Activated CD4-positive, alpha-beta T cell treated with anti-CD3 and anti-CD28 coated beads, Interleukin-2, amount 10 ng/mL, durations not matched to agents 24 days and 14 days (primary cell): ENCODE results near the gene DIO1. TPM values are rescaled to one million over a fixed set of nuclear protein-coding genes. Genes with fewer than 3 reads are reported as not detected.
"Not testable (repeated sequence)": the region's sequence is repeated elsewhere in the genome, so short reads cannot be mapped to it uniquely, and the experiment has no call there.

ENCODE experiments used
- DNase-seq: peaks from one replicate; pipeline ENCODE4 v3.0.0; 2022
- H3K27ac Mint-ChIP-seq: one replicate; pipeline ENCODE4 v1.8.0; 2022; ENCODE audit warnings: mild to moderate bottlenecking, mixed read lengths
- H3K27me3 Mint-ChIP-seq: one replicate; pipeline ENCODE4 v1.8.0; 2022; ENCODE audit warnings: mixed read lengths
- H3K36me3 Mint-ChIP-seq: one replicate; pipeline ENCODE4 v1.8.0; 2022; ENCODE audit warnings: low read depth, mild to moderate bottlenecking, mixed read lengths
- H3K4me1 Mint-ChIP-seq: one replicate; pipeline ENCODE4 v1.8.0; 2021; ENCODE audit warnings: mixed read lengths
- H3K4me3 Mint-ChIP-seq: one replicate; pipeline ENCODE4 v1.8.0; 2022; ENCODE audit warnings: mild to moderate bottlenecking, moderate library complexity, mixed read lengths
- H3K9me3 Mint-ChIP-seq: one replicate; pipeline ENCODE4 v1.8.0; 2021; ENCODE audit warnings: mixed read lengths
- intact Hi-C: fragments of 100-400 bp; cut with micrococcal nuclease; formaldehyde crosslinking; loops from one replicate; pipeline ENCODE4 v1.15.1; 2023
- total RNA-seq: library from RNA; stranded (reverse); gene quantifications from 2 replicates; pipeline ENCODE4 v1.2.3, GENCODE V29; 2022

Gene DIO1
- total RNA-seq, 1 donor from 2014 or later = not detected

GRCh38 chr1:53883600-53883999 lies 10.4 kb upstream of the DIO1 start:
- H3K27ac Mint-ChIP-seq, H3K9me3 Mint-ChIP-seq, H3K27me3 Mint-ChIP-seq, DNase-seq, H3K4me3 Mint-ChIP-seq, intact Hi-C loops: not testable (repeated sequence)
- Mint-ChIP-seq H3K36me3 (peaks cover 46% of the 10 kb centered on the region), H3K4me1 (peaks cover 19% of the 10 kb centered on the region)

GRCh38 chr1:53888681-53889080 lies 5.3 kb upstream of the DIO1 start:
- Mint-ChIP-seq H3K27ac (peak overlapping the region; percentile 90), H3K9me3 (no peaks in the 10 kb centered on the region), H3K4me1 (peaks cover 34% of the 10 kb centered on the region), H3K27me3 (no peaks in the 10 kb centered on the region), H3K4me3 (peak overlapping the region; percentile 98), H3K36me3 (peaks cover 17% of the 10 kb centered on the region)
- intact Hi-C loops = loop anchor here (1.0 kb wide), 3 partner anchors 50 to 876 kb away; partner anchors contain the start of genes LRRC42, NDC1 and PARS2
- DNase-seq = no peak

- Mint-ChIP-seq H3K27me3 (no peaks in the 10 kb centered on the region), H3K4me1 (peaks cover 34% of the 10 kb centered on the region)
These were observed 4.4 kb upstream of the DIO1 start, which contains the start of gene YIPF1 for GRCh38 chr1:53889304-53890298. Gene YIPF1 (minus strand): TSS chr1:53889797. CDS start chr1:53888937, 860 bp downstream.

GRCh38 chr1:53890522-53890941 lies 3.5 kb upstream of the DIO1 start:
- H3K36me3 Mint-ChIP-seq = peaks cover 13% of the 10 kb centered on the region
- H3K4me1 Mint-ChIP-seq = peaks cover 34% of the 10 kb centered on the region
- no peak for DNase-seq
- peak overlapping the region; percentile 90 for H3K27ac Mint-ChIP-seq
- H3K9me3 Mint-ChIP-seq = no peaks in the 10 kb centered on the region
- H3K27me3 Mint-ChIP-seq = no peaks in the 10 kb centered on the region
- intact Hi-C loops = loop anchor here (1.0 kb wide), 1 partner anchor 163 kb away; the partner anchor contains the start of genes TCEANC2 and TMEM59
- H3K4me3 Mint-ChIP-seq = peak overlapping the region; percentile 98

More at GRCh38 chr1:53889304-53890298, 4.4 kb upstream of the DIO1 start, which contains the start of gene YIPF1:
- intact Hi-C loops = loop anchor here (1.0 kb wide), 4 partner anchors 51 to 875 kb away; partner anchors contain the start of genes LRRC42, NDC1, PARS2 and TCEANC2
- DNase-seq = peak; percentile 98
- Mint-ChIP-seq H3K9me3 (no peaks in the 10 kb centered on the region), H3K4me3 (peak within 1 kb of the TSS; percentile 98), H3K36me3 (peaks cover 16% of the 10 kb centered on the region), H3K27ac (peak within 1 kb of the TSS; percentile 90)

GRCh38 chr1:53891018-53891417 lies 3.0 kb upstream of the DIO1 start:
- Mint-ChIP-seq H3K4me1 (peaks cover 34% of the 10 kb centered on the region), H3K4me3 (no peak overlapping the region), H3K9me3 (no peaks in the 10 kb centered on the region), H3K27ac (no peak overlapping the region), H3K36me3 (peaks cover 11% of the 10 kb centered on the region), H3K27me3 (no peaks in the 10 kb centered on the region)
- DNase-seq = no peak
- intact Hi-C loops = no loop called here

GRCh38 chr1:53891678-53892077 lies 2.3 kb upstream of the DIO1 start:
- no peak for DNase-seq

GRCh38 chr1:53892911-53893310 lies 1.1 kb upstream of the DIO1 start:
- no peak overlapping the region for H3K27ac Mint-ChIP-seq
- H3K4me1 Mint-ChIP-seq = peaks cover 23% of the 10 kb centered on the region
- intact Hi-C loops = no loop called here
- no peaks in the 10 kb centered on the region for H3K9me3 Mint-ChIP-seq
- peaks cover 3% of the 10 kb centered on the region for H3K36me3 Mint-ChIP-seq
- no peak overlapping the region for H3K4me3 Mint-ChIP-seq
- no peaks in the 10 kb centered on the region for H3K27me3 Mint-ChIP-seq
- no peak for DNase-seq

More at GRCh38 chr1:53891678-53892077, 2.3 kb upstream of the DIO1 start:
- no peak overlapping the region for H3K27ac Mint-ChIP-seq
- H3K36me3 Mint-ChIP-seq = peaks cover 8% of the 10 kb centered on the region
- H3K9me3 Mint-ChIP-seq = no peaks in the 10 kb centered on the region
- H3K27me3 Mint-ChIP-seq = no peaks in the 10 kb centered on the region
- intact Hi-C loops = no loop called here
- no peak overlapping the region for H3K4me3 Mint-ChIP-seq
- peaks cover 32% of the 10 kb centered on the region for H3K4me1 Mint-ChIP-seq

GRCh38 chr1:53894644-53895043 lies 657 bp downstream of the DIO1 start:
- intact Hi-C loops = no loop called here

GRCh38 chr1:53895421-53895820 lies 1.4 kb downstream of the DIO1 start:
- H3K9me3 Mint-ChIP-seq = no peaks in the 10 kb centered on the region
- H3K27ac Mint-ChIP-seq = no peak overlapping the region
- H3K4me3 Mint-ChIP-seq = no peak overlapping the region
- H3K4me1 Mint-ChIP-seq = peaks cover 6% of the 10 kb centered on the region
- H3K27me3 Mint-ChIP-seq = no peaks in the 10 kb centered on the region
- intact Hi-C loops = no loop called here
- H3K36me3 Mint-ChIP-seq = no peaks in the 10 kb centered on the region
- no peak for DNase-seq

More at GRCh38 chr1:53894644-53895043, 657 bp downstream of the DIO1 start:
- no peaks in the 10 kb centered on the region for H3K27me3 Mint-ChIP-seq
- H3K4me1 Mint-ChIP-seq = peaks cover 13% of the 10 kb centered on the region
- H3K27ac Mint-ChIP-seq = no peak overlapping the region
- DNase-seq = no peak
- H3K4me3 Mint-ChIP-seq = no peak overlapping the region
- H3K9me3 Mint-ChIP-seq = no peaks in the 10 kb centered on the region
- no peaks in the 10 kb centered on the region for H3K36me3 Mint-ChIP-seq

GRCh38 chr1:53896635-53897229 lies 2.7 kb downstream of the DIO1 start:
- no peaks in the 10 kb centered on the region for H3K27me3 Mint-ChIP-seq
- no peaks in the 10 kb centered on the region for H3K36me3 Mint-ChIP-seq
- no peak for DNase-seq
- no peak overlapping the region for H3K4me3 Mint-ChIP-seq
- no peaks in the 10 kb centered on the region for H3K9me3 Mint-ChIP-seq
- H3K27ac Mint-ChIP-seq = no peak overlapping the region
- intact Hi-C loops = no loop called here
- peaks cover 8% of the 10 kb centered on the region for H3K4me1 Mint-ChIP-seq

GRCh38 chr1:53899206-53899628 lies 5.2 kb downstream of the DIO1 start:
- Mint-ChIP-seq H3K9me3 (no peaks in the 10 kb centered on the region), H3K4me3 (no peak overlapping the region), H3K27ac (no peak overlapping the region), H3K4me1 (peaks cover 8% of the 10 kb centered on the region), H3K36me3 (no peaks in the 10 kb centered on the region), H3K27me3 (no peaks in the 10 kb centered on the region)
- no peak for DNase-seq
- intact Hi-C loops = no loop called here

- H3K27ac Mint-ChIP-seq = no peak overlapping the region
- H3K36me3 Mint-ChIP-seq = no peaks in the 10 kb centered on the region
- no peaks in the 10 kb centered on the region for H3K9me3 Mint-ChIP-seq
- H3K4me3 Mint-ChIP-seq = no peak overlapping the region
- intact Hi-C loops = no loop called here
- peaks cover 8% of the 10 kb centered on the region for H3K4me1 Mint-ChIP-seq
- DNase-seq = no peak
- H3K27me3 Mint-ChIP-seq = no peaks in the 10 kb centered on the region
These were observed 5.7 kb downstream of the DIO1 start for GRCh38 chr1:53899708-53900107.

GRCh38 chr1:53902235-53903138 lies 8.5 kb downstream of the DIO1 start:
- H3K9me3 Mint-ChIP-seq = no peaks in the 10 kb centered on the region
- intact Hi-C loops = no loop called here
- H3K27ac Mint-ChIP-seq = no peak overlapping the region
- no peak overlapping the region for H3K4me3 Mint-ChIP-seq
- no peak for DNase-seq
- H3K36me3 Mint-ChIP-seq = no peaks in the 10 kb centered on the region
- no peaks in the 10 kb centered on the region for H3K27me3 Mint-ChIP-seq
- peaks cover 8% of the 10 kb centered on the region for H3K4me1 Mint-ChIP-seq
